GM19455 (cell line): ENCODE measurements around the gene NPTXR.
"Not testable (repeated sequence)": the region's sequence is repeated elsewhere in the genome, so short reads cannot be mapped to it uniquely, and the experiment has no call there.

ENCODE experiments used
- ATAC-seq: cut with Tn5 transposase; IDR thresholded peaks from one replicate; pipeline ENCODE4 v1.9.1; 2021; ENCODE audit not compliant: unreplicated experiment

The NPTXR gene

GRCh38 chr22:38868886-38869381 is 25.1 kb upstream of the NPTXR start:
- no peak for ATAC-seq

DNA sequence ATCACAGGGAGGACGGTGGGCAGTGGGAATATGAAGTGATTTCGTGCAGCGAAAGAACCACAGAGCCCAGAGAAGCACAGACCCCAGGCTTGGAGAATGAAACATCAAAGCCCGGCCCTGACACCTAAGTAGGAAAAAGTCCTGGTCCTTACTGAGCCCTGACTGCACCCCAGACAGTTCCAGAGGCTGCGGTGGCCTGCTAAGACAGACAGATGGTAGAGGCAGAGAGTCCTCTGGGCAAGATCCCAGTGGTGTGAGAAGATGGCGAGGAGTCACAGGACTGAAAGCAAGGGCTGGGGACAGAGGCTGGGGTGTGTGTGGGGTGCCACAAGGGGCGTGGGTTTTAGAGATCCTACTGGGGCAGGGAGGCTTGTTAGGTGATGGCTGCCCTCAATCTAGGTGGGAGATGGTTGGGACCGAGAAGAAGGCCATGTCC is 24.5 kb upstream of the NPTXR start:
- ATAC-seq, result no peak

DNA sequence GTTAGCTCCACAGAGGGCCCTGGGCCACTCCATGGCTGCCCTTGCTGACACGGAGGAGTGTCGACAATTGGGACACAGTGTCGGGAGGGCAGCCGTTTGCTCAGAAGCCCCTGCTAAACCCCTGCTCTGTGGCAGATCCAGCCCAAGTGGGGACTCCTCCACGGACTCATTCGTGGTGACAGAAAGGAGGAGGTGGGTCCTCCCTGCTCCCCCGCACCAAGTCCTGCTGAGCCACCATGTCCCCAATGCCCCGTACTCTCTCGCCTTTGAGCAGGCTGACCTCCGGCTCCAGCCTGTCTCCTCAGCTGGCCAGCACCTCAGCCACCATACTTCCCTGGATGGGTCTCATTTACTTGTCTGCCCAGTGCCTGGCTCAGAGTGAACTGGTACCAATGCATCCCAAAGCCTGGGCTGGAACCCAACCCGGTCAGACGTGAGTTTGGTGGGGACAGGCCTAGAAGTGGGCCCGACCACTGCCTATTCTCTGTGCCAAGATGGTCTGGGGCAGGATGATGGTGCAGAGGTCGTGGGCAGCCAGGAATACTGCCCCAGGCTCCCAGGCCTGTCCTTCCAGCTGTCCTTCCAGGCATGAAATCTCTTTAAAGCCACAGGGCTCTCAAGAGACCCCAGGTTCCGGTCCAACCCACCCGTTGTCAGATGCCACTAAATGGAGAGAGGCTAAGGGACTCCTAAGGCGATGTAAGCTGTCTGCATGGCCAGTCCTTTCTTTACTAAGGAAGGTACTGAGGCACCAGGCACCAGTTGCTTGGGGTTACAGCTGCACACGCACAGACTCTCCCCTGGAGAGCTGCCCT is 23.9 kb upstream of the NPTXR start:
- no peak for ATAC-seq

- ATAC-seq, result no peak
Measured at GRCh38 chr22:38867124-38867455, 23.3 kb upstream of the NPTXR start.

DNA sequence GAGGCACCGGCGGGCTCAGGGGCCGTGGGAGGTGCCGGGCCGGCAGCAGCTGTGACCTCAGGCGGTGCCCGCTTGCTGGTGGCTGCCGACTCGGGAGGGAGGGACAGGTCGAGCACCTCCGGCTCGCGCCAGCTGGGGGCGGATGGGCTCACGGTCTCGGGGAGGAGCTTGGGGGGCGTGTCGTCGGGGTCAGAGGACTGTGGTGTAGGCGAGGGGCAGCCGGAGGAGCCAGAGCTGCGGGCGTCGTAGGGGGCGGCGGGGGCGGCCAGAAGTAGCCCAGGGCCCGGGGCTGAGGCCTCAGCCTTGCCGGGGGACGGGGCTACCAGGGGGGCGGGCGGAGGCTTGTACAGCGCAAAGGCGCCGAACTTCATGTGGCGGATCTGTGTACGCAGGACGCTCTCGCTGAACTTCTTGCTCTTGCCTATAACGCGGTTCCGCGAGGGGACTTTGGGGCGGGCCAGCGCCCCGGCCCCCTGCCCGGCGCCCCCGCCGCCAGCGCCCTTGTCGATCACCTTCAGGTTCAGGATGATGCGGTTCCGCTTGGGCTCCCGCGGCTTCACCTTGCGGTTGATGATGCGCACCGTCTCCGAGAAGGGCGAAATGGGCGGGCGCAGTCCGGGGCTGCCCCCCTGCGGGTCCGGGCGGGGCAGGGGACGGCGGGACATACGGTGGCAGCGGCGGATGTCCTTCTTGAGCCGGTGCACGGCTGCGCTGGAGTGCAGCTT is 22.7 kb upstream of the NPTXR start:
- ATAC-seq, result no peak

GRCh38 chr22:38866024-38866398 is 22.2 kb upstream of the NPTXR start:
- no peak for ATAC-seq

DNA sequence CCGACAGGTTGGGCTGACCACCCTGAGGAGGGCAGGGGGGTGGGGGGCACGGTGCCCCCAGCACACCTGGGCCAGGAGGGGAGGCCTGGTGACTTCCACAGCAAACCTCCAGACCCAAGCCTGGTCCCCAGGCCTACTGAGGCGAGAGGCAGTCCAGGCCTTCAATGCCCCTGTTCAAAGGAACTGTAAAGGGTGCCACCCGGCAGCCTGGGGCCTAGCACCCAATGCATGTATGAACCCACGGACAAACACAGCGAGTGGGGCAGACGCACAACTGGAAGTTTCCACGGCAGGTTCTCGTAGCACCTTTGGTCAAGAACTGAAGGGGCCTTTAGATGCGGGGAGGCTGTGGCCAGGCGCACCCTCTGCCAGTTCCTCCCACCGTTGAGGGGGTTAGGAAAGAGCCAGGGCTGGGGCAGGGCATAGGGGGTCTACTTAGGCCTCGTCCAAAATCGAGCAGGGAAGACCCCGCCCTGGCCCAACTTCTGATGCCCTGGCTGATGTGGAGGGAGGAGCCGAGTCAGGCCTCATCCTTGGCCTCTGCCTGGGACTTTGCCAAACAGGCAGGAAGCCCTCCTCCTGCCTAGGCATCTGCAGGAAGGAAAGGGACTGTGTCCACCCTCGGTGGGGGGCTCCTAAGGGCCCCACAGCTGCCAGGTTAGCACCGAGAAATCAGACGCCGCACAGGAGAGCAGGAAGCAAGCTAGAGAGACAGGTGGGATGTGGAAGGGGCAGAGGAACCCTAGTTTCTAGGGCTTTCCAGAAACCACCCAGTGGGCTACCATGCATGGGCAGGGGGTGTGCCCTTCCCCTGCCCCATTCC is 21.6 kb upstream of the NPTXR start:
- no peak for ATAC-seq

DNA sequence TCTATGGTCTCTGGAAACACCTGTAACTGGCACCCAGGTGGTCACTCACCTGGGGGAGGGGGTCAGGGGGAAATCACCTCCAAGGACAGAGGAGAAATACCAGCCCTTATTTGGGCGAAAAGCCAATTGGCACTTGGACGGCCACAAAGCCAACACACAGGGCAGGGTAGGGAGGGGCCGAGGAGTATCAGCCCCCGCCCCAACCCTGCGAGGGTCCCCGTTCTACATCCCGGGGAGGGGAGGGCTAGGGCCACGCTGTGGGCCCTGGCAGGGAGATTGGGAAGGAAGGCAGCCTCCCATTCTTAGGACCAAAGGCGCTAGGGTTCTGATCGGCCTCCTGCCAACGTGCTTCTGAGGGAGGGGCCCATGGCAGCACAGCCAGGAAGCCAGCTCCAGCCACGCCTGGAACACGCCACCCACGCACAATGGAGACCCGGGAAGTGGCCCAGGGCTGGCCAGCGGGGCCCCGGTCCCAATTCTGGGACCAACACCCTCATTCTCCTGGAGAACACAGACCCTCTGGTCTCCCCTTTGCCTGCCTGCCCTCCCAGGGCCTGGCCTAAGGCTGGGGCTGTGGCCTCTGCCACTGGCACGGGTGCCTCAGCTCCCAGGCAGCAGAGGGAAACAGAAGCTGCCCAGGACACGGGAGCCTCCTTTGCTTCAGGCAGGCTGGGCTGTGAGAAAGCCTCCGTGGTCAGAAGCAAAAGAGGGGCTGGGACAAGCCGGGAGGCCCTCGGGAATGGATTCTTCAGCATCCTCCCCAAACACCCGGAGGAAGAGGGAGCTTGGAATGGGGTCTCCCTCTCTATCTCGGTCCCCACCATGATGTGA is 20.7 kb upstream of the NPTXR start:
- ATAC-seq, result no peak

- no peak for ATAC-seq
Measured at GRCh38 chr22:38863531-38864131, 19.8 kb upstream of the NPTXR start.

DNA sequence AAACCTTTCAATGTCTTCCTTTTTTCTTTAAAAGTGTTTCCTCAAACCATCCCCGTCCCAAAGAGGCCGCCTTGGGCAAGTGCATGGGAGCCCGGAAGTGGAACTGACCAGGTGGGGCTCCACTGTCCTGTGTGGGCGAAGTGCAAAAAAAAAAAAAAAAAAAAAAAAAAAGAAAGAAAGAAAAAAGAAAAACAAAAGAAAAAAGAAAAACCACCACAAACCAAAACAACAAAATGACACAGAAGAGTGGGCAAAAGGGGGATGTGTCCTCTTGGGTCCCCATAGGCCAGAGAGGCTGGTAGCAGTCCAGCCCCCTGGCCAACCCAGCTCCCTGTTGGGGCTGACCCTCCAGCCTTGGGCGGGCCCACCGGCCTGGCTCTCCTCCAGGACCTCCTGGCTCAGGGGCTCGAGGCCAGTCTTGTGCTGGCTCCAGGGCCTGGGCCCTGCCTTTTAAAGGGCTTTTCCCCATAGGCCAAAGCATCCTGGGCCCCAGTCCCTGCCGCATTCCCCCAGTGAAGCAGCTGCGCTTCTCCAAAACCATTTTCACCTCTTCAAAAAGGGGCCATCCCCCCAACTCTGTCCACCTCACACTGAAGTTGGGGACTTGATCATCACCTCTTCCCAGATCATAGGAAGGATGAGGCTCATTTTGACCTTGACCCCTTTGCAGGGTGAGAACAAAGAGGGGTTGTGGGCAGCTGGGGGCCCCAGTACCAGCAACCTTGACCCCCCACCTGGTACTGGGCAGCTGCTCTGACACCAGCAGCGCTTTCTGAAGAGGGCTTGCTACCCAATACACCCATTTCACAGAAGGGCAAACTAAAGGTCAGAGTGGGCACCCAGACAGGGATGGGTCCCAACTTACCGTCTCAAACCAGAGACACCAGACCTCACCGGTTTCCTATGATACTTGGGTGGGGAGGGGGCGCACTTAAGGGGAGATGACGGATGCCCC is 18.8 kb upstream of the NPTXR start:
- no peak for ATAC-seq

- ATAC-seq, result no peak
Measured at GRCh38 chr22:38861927-38862326, 18.1 kb upstream of the NPTXR start.

DNA sequence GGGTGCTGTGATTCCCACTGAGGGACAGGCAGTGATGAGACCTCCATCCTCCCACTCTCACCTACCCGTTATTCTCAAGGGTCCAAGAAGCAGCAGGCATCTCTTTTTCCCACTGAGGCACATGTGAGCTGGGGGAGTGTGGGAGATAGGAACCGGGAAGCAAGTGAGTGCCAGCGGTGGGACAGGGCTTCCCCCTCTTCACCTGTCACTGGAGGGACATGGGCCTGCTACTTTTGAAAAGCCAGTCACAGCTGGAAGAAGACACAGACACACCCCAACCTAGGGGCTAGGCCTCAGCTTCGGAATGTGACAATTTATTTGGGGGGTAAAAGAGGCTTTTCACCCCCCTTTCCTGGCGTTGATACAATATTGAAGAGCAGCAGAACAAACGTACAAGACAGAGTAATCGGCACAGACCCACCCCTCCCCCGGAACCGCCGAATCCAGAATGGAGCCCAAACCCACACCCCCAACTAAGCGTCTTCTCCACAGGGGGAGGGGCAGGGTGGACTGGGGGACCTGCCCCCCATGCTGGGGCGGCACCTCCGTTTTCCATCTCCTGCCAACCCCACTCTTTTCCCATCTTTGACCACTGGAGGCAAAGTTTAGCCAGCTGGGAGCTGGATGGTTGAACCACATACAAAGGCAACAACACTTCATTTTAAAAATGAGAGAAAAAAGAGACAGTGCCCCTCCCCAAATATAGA is 17.5 kb upstream of the NPTXR start:
- ATAC-seq, result no peak

- ATAC-seq, result no peak
Measured at GRCh38 chr22:38860283-38861169, 16.7 kb upstream of the NPTXR start.

- ATAC-seq, result no peak
Measured at GRCh38 chr22:38859581-38860282, 15.9 kb upstream of the NPTXR start.

DNA sequence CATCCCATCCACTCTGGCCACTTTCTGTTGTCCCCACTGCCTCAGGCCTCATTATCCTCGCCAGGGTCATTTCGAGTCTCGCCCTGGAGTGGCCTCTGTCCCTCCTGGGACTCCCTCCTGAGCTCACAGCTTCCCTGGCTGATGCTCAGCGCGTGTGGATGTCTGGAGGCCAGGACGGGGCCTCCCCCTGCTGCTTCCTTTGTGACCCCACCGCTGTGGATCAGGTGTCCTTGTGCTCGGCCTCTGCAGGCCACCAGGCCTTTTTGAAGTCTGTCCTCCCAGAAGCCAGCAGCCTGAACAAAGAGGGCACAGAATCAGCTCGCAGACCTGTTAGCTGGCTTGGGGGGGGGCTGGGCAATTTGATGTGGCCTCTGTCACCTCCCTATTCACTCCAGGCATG is 14.7 kb upstream of the NPTXR start:
- ATAC-seq, result no peak

DNA sequence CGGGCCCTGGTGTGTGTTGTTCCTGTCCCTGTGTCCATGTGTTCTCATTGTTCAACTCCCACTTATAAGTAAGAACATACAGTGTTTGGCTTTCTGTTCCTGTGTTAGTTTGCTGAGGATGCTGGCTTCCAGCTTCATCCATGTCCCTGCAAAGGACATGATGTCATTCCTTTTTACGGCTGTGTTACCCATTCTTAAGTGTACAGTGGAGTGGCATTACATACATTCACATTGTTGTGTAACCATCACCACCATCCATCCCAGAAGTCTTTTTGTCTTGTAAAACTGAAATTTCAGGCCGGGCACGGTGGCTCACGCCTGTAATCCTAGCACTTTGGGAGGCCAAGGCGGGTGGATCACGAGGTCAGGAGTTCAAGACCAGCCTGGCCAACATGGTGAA is 10.6 kb upstream of the NPTXR start:
- not testable (repeated sequence) for ATAC-seq

GRCh38 chr22:38853883-38854282 is 10.1 kb upstream of the NPTXR start:
- not testable (repeated sequence) for ATAC-seq
